Measurements from ENCODE around the gene NDUFV3.
"Not testable (repeated sequence)": the region's sequence is repeated elsewhere in the genome, so short reads cannot be mapped to it uniquely, and the experiment has no call there.

NDUFV3 gene

DNA sequence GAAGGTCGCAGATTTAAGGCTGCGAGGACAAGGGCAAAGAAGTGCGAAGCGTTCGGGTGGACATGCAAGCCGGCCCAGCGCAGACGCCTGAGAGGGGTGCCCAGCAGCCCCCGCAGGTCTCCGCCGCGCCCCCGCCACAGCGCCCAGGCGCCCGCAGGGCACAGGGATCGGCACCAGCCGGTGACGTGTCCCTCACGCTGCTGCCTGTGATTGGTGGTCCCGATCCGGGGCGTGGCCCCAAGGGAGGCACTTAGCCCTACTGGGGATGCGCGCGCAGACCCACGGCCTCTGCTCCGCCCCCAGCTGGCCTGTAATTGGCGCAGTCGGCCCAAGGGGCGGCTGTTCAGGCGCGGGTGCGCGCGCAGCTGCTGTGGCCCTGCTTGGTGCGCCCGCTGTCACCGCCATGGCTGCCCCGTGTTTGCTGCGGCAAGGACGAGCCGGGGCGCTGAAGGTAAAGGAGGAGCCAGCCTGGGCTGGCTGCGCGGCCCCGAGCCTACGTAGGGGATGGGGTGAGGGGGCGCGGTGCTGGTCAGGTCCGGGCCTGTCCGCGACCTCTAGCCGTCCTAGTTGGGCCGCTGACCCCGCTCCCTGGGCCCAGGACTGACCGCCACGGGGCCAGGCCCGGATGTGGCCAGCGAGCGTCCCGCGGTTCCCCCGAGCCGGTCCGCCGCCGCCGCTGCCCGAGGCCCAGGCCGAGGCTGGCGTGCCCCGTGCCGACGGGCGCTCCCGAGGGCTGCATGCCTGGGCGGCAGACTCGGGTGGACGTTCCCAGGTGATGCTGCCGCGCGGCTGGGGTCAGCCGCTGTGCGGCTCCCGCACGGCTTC is at the start of gene NDUFV3:
NDUFV3 (plus strand) TSS at position 379 of the 825 bp plus-strand sequence; CDS start at position 404, 25 bp downstream.
- TF ChIP-seq, protein P1, sequence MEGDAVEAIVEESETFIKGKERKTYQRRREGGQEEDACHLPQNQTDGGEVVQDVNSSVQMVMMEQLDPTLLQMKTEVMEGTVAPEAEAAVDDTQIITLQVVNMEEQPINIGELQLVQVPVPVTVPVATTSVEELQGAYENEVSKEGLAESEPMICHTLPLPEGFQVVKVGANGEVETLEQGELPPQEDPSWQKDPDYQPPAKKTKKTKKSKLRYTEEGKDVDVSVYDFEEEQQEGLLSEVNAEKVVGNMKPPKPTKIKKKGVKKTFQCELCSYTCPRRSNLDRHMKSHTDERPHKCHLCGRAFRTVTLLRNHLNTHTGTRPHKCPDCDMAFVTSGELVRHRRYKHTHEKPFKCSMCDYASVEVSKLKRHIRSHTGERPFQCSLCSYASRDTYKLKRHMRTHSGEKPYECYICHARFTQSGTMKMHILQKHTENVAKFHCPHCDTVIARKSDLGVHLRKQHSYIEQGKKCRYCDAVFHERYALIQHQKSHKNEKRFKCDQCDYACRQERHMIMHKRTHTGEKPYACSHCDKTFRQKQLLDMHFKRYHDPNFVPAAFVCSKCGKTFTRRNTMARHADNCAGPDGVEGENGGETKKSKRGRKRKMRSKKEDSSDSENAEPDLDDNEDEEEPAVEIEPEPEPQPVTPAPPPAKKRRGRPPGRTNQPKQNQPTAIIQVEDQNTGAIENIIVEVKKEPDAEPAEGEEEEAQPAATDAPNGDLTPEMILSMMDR (conservative IDR thresholded peaks at IDR 0.05): no peak
- TF ChIP-seq ZFX (IDR thresholded peaks at IDR 0.05): peak; percentile 98
- H3K27ac ChIP-seq: peak within 1 kb of the TSS; percentile 94

DNA sequence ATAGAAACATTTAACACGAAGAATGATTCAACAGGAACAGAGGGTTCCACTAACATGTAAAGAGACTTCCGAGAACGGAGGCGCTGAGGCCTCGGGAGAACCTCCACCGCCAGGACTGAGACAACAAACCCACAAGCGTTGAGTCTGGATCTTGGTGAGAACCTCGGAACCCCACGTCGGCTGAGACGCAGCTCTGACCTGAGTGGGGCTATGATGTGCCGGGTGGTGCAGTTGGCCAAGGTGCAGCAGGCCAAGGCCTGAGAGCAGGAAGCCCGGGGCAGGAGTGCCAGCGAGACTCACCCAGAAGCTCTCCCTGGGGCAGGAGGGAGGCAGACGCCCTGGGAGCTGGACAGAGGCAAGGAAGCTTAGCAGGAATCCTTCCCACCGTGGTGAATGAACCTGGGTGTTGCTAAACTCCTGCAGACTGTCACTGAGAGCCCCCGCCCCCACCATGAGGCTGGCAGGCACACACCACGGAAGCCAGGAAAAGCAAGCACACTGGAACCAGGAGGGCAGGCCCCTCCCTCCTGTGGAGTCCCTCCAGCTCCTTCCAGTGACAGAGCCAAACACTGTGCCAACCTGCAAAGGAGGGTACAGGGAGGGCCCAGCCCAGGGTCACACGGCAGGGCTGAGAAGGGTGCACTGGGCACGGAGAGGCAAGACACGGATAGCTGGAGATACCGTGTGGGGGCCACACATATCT is 48.5 kb upstream of the NDUFV3 start:
- H3K27ac ChIP-seq: peak overlapping the region; percentile 38

DNA sequence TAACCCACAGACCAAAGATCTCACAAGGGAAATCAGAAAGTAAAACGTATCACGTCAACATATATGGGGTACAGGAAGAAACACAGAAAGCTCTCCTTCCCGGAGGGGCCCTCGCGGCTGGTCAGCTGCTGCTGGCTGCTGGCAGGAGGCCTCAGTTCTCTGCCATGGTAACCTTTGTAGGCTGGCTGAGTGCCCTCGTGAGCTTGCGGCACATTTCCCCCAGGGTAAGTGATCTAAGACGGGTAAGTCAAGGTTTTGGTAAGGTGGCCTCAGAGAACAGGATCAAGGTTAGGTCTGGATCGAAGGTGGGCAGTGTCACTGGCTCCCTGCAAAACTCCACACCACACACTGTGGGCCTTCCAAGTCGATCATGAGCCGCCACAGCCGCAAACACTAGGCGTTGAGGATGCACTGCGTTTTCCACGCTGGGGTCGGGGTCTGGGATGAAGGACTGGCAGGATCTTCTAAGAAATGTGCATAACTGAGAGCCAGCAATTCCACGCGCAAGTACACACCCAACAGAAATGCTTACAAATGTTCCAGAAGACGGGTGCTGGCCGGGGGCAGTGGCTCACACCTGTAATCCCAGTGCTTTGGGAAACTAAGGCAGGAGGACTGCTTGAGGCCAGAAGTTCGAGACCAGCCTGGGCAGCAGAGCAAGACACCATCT is 47.7 kb upstream of the NDUFV3 start:
- H3K27ac ChIP-seq: peak overlapping the region; percentile 38
- no peak for TF ChIP-seq ZFX (IDR thresholded peaks at IDR 0.05)
- TF ChIP-seq, protein P1 (conservative IDR thresholded peaks at IDR 0.05): no peak

More for the DNA sequence above, 48.5 kb upstream of the NDUFV3 start:
- no peak for TF ChIP-seq ZFX (IDR thresholded peaks at IDR 0.05)
- TF ChIP-seq, protein P1 (conservative IDR thresholded peaks at IDR 0.05): no peak

DNA sequence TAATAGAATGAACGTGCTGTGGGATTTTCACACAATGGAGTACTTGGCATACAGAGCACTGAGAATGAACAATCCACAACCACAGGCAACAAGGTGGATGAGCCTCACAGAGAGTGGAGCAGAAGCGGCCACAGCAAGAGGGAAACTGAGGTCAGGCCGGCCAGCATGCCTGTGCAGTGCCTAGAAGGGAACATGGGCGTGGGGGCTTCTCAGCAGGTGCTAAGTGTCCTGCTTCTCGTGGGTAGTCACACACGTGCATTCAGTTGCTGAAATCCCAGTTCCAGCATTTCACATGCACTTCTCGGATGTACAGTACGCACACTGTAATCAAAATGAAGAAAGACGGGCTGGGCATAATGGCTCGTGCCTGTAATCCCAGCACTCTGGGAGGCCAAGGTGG is 46.9 kb upstream of the NDUFV3 start:
- TF ChIP-seq ZFX (IDR thresholded peaks at IDR 0.05): no peak
- TF ChIP-seq, protein P1 (conservative IDR thresholded peaks at IDR 0.05): no peak

DNA sequence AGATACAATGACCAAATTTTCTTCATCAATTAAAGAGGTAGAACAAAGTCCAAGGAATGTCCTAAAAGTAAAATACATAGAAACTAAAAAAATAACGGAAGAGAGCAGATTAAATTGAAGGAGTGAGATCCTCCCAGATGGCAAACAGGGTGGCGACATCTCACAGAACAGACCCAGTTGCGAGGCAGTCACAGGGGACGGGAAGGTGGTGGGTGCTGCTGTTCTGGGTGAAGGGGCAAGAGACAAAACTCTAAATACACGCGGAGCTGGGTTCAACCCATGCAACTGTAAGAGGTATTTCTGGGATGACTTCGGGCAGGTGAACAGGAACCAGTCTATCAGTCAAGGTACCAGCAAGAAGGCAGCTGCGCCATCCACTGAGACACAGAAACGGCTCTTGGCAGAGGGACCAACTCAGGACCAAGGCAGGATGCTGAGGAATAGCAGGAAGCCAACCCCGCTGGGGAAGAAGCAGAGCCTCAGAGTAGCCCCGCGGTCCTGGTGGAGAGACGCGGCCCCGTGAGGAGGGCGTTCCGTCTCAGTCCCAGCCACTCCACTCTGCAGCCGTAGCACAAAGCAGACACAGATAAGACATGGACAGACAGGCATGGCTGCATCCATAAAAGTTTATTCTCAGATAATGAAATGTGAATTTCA is 45.9 kb upstream of the NDUFV3 start:
- TF ChIP-seq, protein P1 (conservative IDR thresholded peaks at IDR 0.05): no peak
- no peak for TF ChIP-seq ZFX (IDR thresholded peaks at IDR 0.05)
- no peak overlapping the region for H3K27ac ChIP-seq

More for the DNA sequence above, 46.9 kb upstream of the NDUFV3 start:
- peak overlapping the region; percentile 38 for H3K27ac ChIP-seq

DNA sequence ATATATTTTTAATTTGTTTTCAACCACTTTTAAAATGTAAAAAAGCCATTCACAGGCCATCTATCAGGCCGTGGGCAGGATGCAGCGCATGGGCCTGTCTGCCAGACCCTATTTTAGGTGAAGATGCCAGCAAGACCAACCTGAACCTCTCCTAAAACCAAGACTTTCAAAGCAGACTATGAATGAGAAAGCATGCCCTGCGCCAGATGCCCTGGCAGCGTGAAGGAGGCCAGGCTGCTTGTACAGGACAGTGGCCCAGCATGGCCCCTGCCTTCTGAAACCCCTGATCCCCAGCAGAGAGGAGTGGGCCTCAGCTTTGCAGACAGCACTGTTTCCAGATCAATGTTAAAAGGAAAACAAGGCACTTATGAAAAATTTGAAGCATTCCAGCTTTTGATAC is 45.4 kb upstream of the NDUFV3 start:
- no peak overlapping the region for H3K27ac ChIP-seq
- TF ChIP-seq ZFX (IDR thresholded peaks at IDR 0.05): no peak
- TF ChIP-seq, protein P1 (conservative IDR thresholded peaks at IDR 0.05): no peak

DNA sequence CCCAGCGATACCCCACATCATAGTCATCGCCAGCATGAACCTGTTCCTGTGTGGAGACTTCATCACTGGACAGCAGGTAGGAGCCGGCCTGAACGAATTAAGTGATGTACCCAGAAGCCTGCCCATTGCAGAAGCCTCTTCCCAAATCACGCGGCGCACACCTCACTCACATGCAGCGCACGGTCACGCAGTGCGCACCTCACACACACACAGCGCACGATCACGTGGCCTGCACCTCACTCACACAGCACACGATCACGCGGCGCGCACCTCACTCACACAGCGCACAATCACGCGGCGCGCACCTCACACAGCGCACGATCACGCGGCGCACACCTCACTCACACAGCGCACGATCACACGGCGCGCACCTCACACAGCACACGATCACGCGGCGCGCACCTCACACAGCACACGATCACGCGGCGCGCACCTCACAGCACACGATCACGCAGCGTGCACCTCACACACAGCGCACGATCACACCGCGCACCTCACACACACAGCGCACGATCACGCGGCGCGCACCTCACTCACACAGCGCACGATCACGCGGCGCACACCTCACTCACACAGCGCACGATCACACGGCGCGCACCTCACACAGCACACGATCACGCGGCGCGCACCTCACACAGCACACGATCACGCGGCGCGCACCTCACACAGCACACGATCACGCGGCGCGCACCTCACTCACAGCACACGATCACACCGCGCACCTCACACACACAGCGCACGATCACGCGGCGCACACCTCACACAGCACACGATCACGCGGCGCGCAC is 44.8 kb upstream of the NDUFV3 start:
- not testable (repeated sequence) for H3K27ac ChIP-seq

All from C4-2B (cell line).